GM20431 (cell line): ENCODE data around the gene HSD17B12.

Experiments
- in situ Hi-C: fragments of 300-500 bp; cut with MseI, MboI; formaldehyde crosslinking; loops from one replicate; pipeline ENCODE4 v1.15.0; 2020; ENCODE audit warnings: low sequenced_read_pairs; ENCODE audit not compliant: unreplicated experiment

HSD17B12 gene

GRCh38 chr11:43845816-43846215 lies 165.3 kb downstream of the HSD17B12 start:
- in situ Hi-C loops, result no loop called here

GRCh38 chr11:43852057-43852636 lies 171.6 kb downstream of the HSD17B12 start:
- in situ Hi-C loops, result no loop called here

- in situ Hi-C loops, result no loop called here
These were observed 173.2 kb downstream of the HSD17B12 start for GRCh38 chr11:43853781-43854180.

- in situ Hi-C loops, result no loop called here
These were observed 176.5 kb downstream of the HSD17B12 start for GRCh38 chr11:43856993-43857392.

GRCh38 chr11:43861141-43861540 lies 180.6 kb downstream of the HSD17B12 start:
- in situ Hi-C loops, result no loop called here

- in situ Hi-C loops, result no loop called here
These were observed 186.0 kb downstream of the HSD17B12 start for GRCh38 chr11:43866520-43866919.

GRCh38 chr11:43866969-43867368 lies 186.4 kb downstream of the HSD17B12 start:
- in situ Hi-C loops, result no loop called here

GRCh38 chr11:43868852-43869567 lies 188.5 kb downstream of the HSD17B12 start:
- in situ Hi-C loops, result no loop called here

GRCh38 chr11:43871051-43871450 lies 190.5 kb downstream of the HSD17B12 start:
- in situ Hi-C loops, result no loop called here

- in situ Hi-C loops, result no loop called here
These were observed 192.5 kb downstream of the HSD17B12 start for GRCh38 chr11:43872995-43873394.

- in situ Hi-C loops, result no loop called here
These were observed 193.5 kb downstream of the HSD17B12 start for GRCh38 chr11:43874078-43874477.

- in situ Hi-C loops, result no loop called here
These were observed 194.2 kb downstream of the HSD17B12 start for GRCh38 chr11:43874738-43875137.

- in situ Hi-C loops, result no loop called here
These were observed 199.5 kb downstream of the HSD17B12 start for GRCh38 chr11:43879789-43880639.

GRCh38 chr11:43880640-43881159 lies 200.2 kb downstream of the HSD17B12 start, which contains the start of gene ALKBH3:
ALKBH3 (plus strand) TSS chr11:43880831; CDS start chr11:43882653, 1,822 bp downstream.
- in situ Hi-C loops, result no loop called here

GRCh38 chr11:43892851-43893250 lies 212.3 kb downstream of the HSD17B12 start:
- in situ Hi-C loops, result no loop called here

- in situ Hi-C loops, result no loop called here
These were observed 214.0 kb downstream of the HSD17B12 start for GRCh38 chr11:43894546-43894945.

- in situ Hi-C loops, result no loop called here
These were observed 215.1 kb downstream of the HSD17B12 start for GRCh38 chr11:43895601-43896000.

- in situ Hi-C loops, result no loop called here
These were observed 218.0 kb downstream of the HSD17B12 start for GRCh38 chr11:43898574-43898973.

- in situ Hi-C loops, result no loop called here
These were observed 218.6 kb downstream of the HSD17B12 start for GRCh38 chr11:43899094-43899493.

GRCh38 chr11:43901551-43901950 lies 221.0 kb downstream of the HSD17B12 start:
- in situ Hi-C loops, result no loop called here

GRCh38 chr11:43903078-43903477 lies 222.5 kb downstream of the HSD17B12 start:
- in situ Hi-C loops, result no loop called here
